K562 (cell line): ENCODE results near the gene CCDC47. TPM values are rescaled to one million over a fixed set of nuclear protein-coding genes. Genes with fewer than 3 reads are reported as not detected.

ENCODE experiments used
- ETV6 ChIP-seq, 3 experiments: fragments of 150-350 bp in 1 of 3; sonication (generic) in 1 of 3; formaldehyde crosslinking in 1 of 3; IDR thresholded peaks; 2 replicates each; pipeline versions ENCODE4 v1.6.1 to v1.8.0; 2014 to 2022; ENCODE audit warnings: borderline replicate concordance in 2 of 3, low read depth in 2 of 3, antibody characterized with exemption in 1 of 3, low read length in 1 of 3, mild to moderate bottlenecking in 1 of 3, missing genetic modification reagents in 1 of 3
- NONO ChIP-seq, 2 experiments: fragments of 200-400 bp in 1 of 2; fragments of 450-650 bp in 1 of 2; formaldehyde crosslinking in 1 of 2; IDR thresholded peaks; 2 replicates each; pipeline ENCODE4 v1.6.1; 2017; ENCODE audit warnings: low read depth in 2 of 2, mild to moderate bottlenecking in 2 of 2, moderate library complexity in 2 of 2, low read length in 1 of 2
- NUFIP1 ChIP-seq: fragments of 450-650 bp; IDR thresholded peaks from 2 replicates; pipeline ENCODE4 v1.6.1; 2018; ENCODE audit not compliant: partially characterized antibody
- ZNF398 ChIP-seq: fragments of 250-450 bp; sonication (Bioruptor Pico); IDR thresholded peaks from 2 replicates; pipeline ENCODE4 v1.8.0; 2021; ENCODE audit warnings: moderate library complexity, mild to moderate bottlenecking, inconsistent platforms
- ZNF407 ChIP-seq: fragments of 450-650 bp; IDR thresholded peaks from 2 replicates; pipeline ENCODE4 v1.6.1; 2016; ENCODE audit warnings: low read depth
- ZNF507 ChIP-seq: conservative IDR thresholded peaks from 2 replicates; pipeline ENCODE4 v1.6.1; 2017; ENCODE audit warnings: missing genetic modification characterization, missing compliant biosample characterization
- ZNF583 ChIP-seq: fragments of 250-450 bp; sonication (Bioruptor Pico); IDR thresholded peaks from 2 replicates; pipeline ENCODE4 v1.4.0; 2020
- ZNF785 ChIP-seq: fragments of 250-450 bp; sonication (Bioruptor Pico); IDR thresholded peaks from 2 replicates; pipeline ENCODE4 v1.4.0; 2020; ENCODE audit warnings: mild to moderate bottlenecking
- polyA plus RNA-seq, 8 experiments: library from polyadenylated mRNA; depleted of rRNA in 4 of 8; stranded (reverse) in 5 of 8; unstranded in 3 of 8; fragments of >200 nt; fragmentation: Nextera tagmentation in 2 of 8; fragmentation: Illumina TruSeq in 1 of 8; extraction: Ambion mirVana in 2 of 8; extraction: Trizol in 1 of 8; gene quantifications; 2 replicates each; pipeline versions ENCODE4 v1.2.1 to v1.2.3, GENCODE V29; 2011 to 2014; ENCODE audit warnings: inconsistent platforms in 1 of 8, missing spikeins in 1 of 8
- total RNA-seq, 7 experiments: library from RNA; depleted of rRNA in 6 of 7; stranded (reverse); fragments of >200 nt in 6 of 7; fragmentation: Illumina TruSeq in 2 of 7; extraction: Trizol in 2 of 7; gene quantifications; 2 replicates each; pipeline versions ENCODE4 v1.2.1 to v1.2.3, GENCODE V29; 2011 to 2021; ENCODE audit warnings: low replicate concordance in 1 of 7
- TF ChIP-seq, protein P1 (sequence below): fragments of 250-450 bp; sonication (Bioruptor Pico); IDR thresholded peaks from 2 replicates; pipeline ENCODE4 v1.9.0; 2021; ENCODE audit warnings: mild to moderate bottlenecking

The CCDC47 gene
- total and polyA plus RNA-seq, 9 of the 15 experiments (the other 6 are each of a cell fraction or from before 2014, with no cell fraction given) = 15.5 to 162 (median 122) TPM

DNA sequence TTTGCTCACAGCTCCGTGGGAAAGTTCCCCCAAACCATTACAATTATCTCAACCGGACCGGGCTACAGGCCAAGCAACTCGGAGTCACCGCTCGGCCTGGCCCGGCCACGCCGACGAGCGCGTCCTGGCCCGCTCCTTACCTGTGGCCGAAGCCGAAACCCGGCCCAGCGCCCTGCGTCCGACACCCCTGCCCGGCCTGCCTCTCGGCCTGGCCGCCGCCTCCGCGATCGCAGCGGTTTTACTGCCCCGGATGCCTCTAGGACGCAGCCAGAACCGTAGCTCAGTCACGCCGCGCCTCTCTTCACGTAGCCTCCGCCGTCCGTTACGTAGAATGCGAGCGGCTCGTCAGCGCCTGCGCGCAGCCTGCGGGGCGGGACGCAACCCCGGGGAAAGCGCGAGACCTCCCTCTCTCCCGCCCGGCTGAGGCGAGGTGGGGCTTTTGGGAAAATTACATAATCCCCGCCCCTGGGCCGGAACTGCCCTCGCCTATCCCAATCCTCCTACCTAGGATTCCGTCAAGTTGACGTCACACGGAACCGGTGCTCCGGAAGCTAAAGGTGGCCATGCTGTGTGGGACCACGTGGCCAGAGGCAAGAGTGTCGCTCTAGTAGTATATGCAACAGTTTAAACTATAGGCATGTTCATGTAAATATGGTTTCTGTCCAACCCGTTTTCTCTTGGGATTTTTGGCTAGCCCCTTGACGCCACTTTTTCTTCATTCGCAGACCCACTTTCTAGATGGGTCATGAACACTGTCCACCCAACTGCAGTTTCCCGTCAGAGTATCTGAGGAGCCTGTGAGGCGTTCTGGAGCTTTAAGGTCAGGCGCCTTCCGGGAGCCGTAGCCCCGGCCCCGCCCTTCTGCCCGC, at the start of gene CCDC47 (continued):
- TF ChIP-seq ZNF407 (peak; percentile 88), NONO (IDR thresholded peaks at IDR 0.05; ENCODE audit: low read depth in 2 of 2, low read length in 1 of 2) (peak in 1 of 2 experiments; percentile 85; a peak in 2 of 4 replicates), ZNF583 (0 out of 2 replicates have a peak, but pooled peaks have one; percentile 51), NUFIP1 (no peak), ZNF398 (CRISPR knock-in tag) (no peak), ETV6 (IDR thresholded peaks at IDR 0.05; ENCODE audit: borderline replicate concordance in 1 of 2, low read depth in 2 of 2, low read length in 1 of 2) (0 out of 4 replicates have a peak, but pooled peaks of 1 of the 2 experiments have one; percentile 17), ETV6 (CRISPR knock-in tag; IDR thresholded peaks at IDR 0.05; ENCODE audit: borderline replicate concordance) (peak; percentile 70; the same call in 1 of the 2 replicates), ZNF785 (CRISPR knock-in tag) (no peak), ZNF507 (no peak)
- TF ChIP-seq, protein P1, sequence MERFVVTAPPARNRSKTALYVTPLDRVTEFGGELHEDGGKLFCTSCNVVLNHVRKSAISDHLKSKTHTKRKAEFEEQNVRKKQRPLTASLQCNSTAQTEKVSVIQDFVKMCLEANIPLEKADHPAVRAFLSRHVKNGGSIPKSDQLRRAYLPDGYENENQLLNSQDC (CRISPR knock-in tag) = peak; percentile 51; the same call in 1 of the 2 replicates
